Tibial nerve (tissue), 4 donors: ENCODE data around the gene OLFM3. TPM values are rescaled to one million over a fixed set of nuclear protein-coding genes. Genes with fewer than 3 reads are reported as not detected.

ENCODE experiments used
- DNase-seq, 2 donors: peaks; one replicate each; pipeline ENCODE4 v3.0.0-alpha.2; 2019; ENCODE audit warnings: low spot score in 2 of 2
- H3K27ac ChIP-seq, 4 donors: fragments of 200-600 bp; sonication (generic) in 3 of 4; one replicate each; pipeline ENCODE4 v1.5.1; 2017 to 2019; ENCODE audit warnings: mild to moderate bottlenecking in 1 of 4
- H3K27me3 ChIP-seq, 2 donors: fragments of 200-600 bp; sonication (generic) in 1 of 2; one replicate each; pipeline versions ENCODE4 v1.5.1 to v1.6.0; 2017 to 2019
- H3K36me3 ChIP-seq, 3 donors: fragments of 200-600 bp; sonication (generic); one replicate each; pipeline ENCODE4 v1.5.1; 2018 to 2019
- H3K4me1 ChIP-seq, 4 donors: fragments of 200-600 bp; sonication (generic) in 3 of 4; one replicate each; pipeline ENCODE4 v1.5.1; 2017 to 2019
- H3K4me3 ChIP-seq, 4 donors: fragments of 200-600 bp; sonication (generic) in 3 of 4; one replicate each; pipeline ENCODE4 v1.5.1; 2017 to 2019; ENCODE audit warnings: mild to moderate bottlenecking in 1 of 4, moderate library complexity in 1 of 4
- H3K9me3 ChIP-seq, 4 donors: fragments of 200-600 bp; sonication (generic) in 3 of 4; one replicate each; pipeline ENCODE4 v1.5.1; 2017 to 2019
- EP300 ChIP-seq, 2 donors: sonication (generic); formaldehyde crosslinking; IDR thresholded peaks; one replicate each; pipeline ENCODE4 v1.6.1; 2017; ENCODE audit warnings: antibody characterized with exemption in 2 of 2, mild to moderate bottlenecking in 1 of 2
- POLR2A ChIP-seq, 2 donors: fragments of 450-650 bp; IDR thresholded peaks; one replicate each; pipeline ENCODE4 v1.6.1; 2017; ENCODE audit warnings: antibody characterized with exemption in 2 of 2, mild to moderate bottlenecking in 2 of 2, moderate library complexity in 2 of 2
- WGBS, 2 donors: methylation state at CpG; one replicate each; pipeline ENCODE4 v1.1.5; 2018; 5-methylcytosine and 5-hydroxymethylcytosine counted together
- total RNA-seq, 4 donors: library from RNA; depleted of rRNA; stranded (reverse); fragments of >200 nt; gene quantifications; one replicate each; pipeline ENCODE4 v1.1.0, GENCODE V29; 2016
- TF ChIP-seq, protein P1 (sequence below), 5 experiments: fragments of 200-600 bp in 3 of 5; fragments of 450-650 bp in 2 of 5; sonication (generic) in 3 of 5; IDR thresholded peaks; one replicate each; pipeline ENCODE4 v1.5.1; 2016 to 2019; ENCODE audit warnings: antibody characterized with exemption in 5 of 5, mild to moderate bottlenecking in 3 of 5, moderate library complexity in 2 of 5

Gene OLFM3
- total RNA-seq, 4 donors from 2014 or later: not detected

DNA sequence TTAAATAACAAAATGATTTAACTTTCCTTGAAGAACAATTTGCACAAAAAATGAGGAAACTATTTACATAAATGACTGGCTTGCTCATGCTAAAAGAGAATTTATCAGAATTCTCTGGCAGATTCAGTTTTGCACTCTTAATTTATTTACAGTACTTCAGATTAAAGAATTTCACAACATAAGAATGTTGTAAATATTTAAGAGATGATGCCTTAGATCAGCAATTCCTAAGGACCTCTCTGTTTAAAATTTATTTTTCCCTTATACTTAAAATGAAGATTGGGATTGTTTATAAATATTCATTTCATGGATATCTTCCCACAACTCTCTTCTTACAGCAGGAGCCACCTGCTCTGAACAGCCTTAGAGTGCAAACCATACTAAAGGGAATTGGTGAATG lies 120.8 kb downstream of the OLFM3 start:
- DNase-seq: no peak
- H3K27ac ChIP-seq: no peak overlapping the region
- no peaks in the 10 kb centered on the region for H3K36me3 ChIP-seq
- no peak for TF ChIP-seq EP300 (IDR thresholded peaks at IDR 0.05)
- TF ChIP-seq, protein P1, sequence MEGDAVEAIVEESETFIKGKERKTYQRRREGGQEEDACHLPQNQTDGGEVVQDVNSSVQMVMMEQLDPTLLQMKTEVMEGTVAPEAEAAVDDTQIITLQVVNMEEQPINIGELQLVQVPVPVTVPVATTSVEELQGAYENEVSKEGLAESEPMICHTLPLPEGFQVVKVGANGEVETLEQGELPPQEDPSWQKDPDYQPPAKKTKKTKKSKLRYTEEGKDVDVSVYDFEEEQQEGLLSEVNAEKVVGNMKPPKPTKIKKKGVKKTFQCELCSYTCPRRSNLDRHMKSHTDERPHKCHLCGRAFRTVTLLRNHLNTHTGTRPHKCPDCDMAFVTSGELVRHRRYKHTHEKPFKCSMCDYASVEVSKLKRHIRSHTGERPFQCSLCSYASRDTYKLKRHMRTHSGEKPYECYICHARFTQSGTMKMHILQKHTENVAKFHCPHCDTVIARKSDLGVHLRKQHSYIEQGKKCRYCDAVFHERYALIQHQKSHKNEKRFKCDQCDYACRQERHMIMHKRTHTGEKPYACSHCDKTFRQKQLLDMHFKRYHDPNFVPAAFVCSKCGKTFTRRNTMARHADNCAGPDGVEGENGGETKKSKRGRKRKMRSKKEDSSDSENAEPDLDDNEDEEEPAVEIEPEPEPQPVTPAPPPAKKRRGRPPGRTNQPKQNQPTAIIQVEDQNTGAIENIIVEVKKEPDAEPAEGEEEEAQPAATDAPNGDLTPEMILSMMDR (IDR thresholded peaks at IDR 0.05): no peak
- no peak for TF ChIP-seq POLR2A (IDR thresholded peaks at IDR 0.05)
- H3K9me3 ChIP-seq: no peaks in the 10 kb centered on the region
- H3K4me1 ChIP-seq: no peaks in the 10 kb centered on the region
- H3K4me3 ChIP-seq: no peak overlapping the region
- no peaks in the 10 kb centered on the region for H3K27me3 ChIP-seq

DNA sequence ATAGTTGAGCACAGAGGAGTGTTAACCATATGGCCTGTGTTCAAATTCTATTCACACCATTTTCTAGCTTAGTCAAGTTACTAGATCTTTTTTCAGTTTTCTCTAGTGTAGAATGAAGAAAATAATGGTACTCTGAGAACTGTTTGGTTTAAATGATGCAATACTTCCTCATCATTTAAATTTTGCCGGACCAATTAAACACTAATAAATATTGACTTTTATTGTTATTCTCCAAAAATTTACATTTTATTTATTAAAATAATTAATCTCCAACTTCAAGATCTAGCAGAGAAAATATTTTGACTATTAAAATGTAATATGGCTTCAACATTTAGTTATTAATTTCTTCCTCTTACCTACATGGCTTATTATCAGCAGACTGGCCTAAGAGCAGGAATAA lies 123.1 kb downstream of the OLFM3 start:
- Histone ChIP-seq H3K36me3 (no peaks in the 10 kb centered on the region), H3K27ac (no peak overlapping the region), H3K4me3 (no peak overlapping the region), H3K4me1 (no peaks in the 10 kb centered on the region), H3K27me3 (no peaks in the 10 kb centered on the region), H3K9me3 (no peaks in the 10 kb centered on the region)
- DNase-seq: no peak
- no peak for TF ChIP-seq EP300 (IDR thresholded peaks at IDR 0.05)
- TF ChIP-seq POLR2A (IDR thresholded peaks at IDR 0.05): no peak
- TF ChIP-seq, protein P1 (IDR thresholded peaks at IDR 0.05): no peak
- 91 to 98% methylated on average over 1 of the region's 1 CpG for WGBS, 2 donors

DNA sequence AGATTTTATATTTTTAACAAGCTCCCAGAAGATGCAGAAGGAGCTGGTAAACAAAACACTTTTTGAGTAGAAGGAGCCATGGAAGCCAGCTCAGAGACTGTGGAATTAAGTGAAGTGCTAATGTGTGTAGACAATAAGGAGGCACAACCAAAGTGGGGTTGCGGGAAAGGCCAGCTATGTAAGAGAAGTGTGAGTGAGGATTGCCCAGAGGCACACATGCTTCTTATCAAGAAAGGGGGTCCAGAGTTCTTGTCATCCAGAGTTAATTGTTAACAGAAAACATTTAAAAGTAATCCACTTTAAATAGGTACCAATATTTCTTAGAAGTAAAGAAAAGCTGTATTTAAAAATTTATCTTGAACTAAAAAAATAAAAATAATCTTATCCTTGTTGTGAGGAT lies 136.8 kb downstream of the OLFM3 start:
- DNase-seq: no peak
- TF ChIP-seq EP300 (IDR thresholded peaks at IDR 0.05): no peak
- TF ChIP-seq, protein P1 (IDR thresholded peaks at IDR 0.05): no peak
- TF ChIP-seq POLR2A (IDR thresholded peaks at IDR 0.05): no peak
- 83% methylated on average over 1 of the region's 1 CpG for WGBS, 2 donors
- Histone ChIP-seq H3K27ac (no peak overlapping the region), H3K4me3 (no peak overlapping the region), H3K36me3 (no peaks in the 10 kb centered on the region), H3K4me1 (no peaks in the 10 kb centered on the region), H3K27me3 (no peaks in the 10 kb centered on the region), H3K9me3 (no peaks in the 10 kb centered on the region)

DNA sequence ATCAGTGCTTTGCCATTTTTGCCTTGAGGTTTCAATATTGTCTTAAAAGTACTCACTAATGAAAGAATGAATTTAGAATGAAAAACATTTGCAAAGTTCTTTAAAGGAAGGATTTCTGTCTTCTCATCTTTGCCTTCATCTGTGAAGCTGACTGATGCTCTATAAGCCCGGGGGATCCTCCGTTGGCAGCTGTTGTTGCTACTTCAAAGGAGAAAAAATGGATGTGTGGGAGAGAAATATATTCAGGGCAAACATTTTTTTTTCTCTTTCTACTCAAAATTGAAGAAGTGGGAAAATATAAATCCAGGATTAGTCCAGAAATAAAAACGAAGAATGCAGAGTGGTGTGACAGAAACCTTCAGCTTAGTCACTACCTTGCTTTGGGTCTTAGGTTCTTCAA lies 142.5 kb downstream of the OLFM3 start:
- TF ChIP-seq POLR2A (IDR thresholded peaks at IDR 0.05): no peak
- TF ChIP-seq, protein P1 (IDR thresholded peaks at IDR 0.05): no peak
- no peak for TF ChIP-seq EP300 (IDR thresholded peaks at IDR 0.05)
- H3K27ac ChIP-seq: no peak overlapping the region
- no peak overlapping the region for H3K4me3 ChIP-seq
- no peaks in the 10 kb centered on the region for H3K9me3 ChIP-seq
- 62 to 68% methylated on average over 3 of the region's 3 CpGs for WGBS, 2 donors
- no peaks in the 10 kb centered on the region for H3K4me1 ChIP-seq
- no peaks in the 10 kb centered on the region for H3K27me3 ChIP-seq
- H3K36me3 ChIP-seq: no peaks in the 10 kb centered on the region
- DNase-seq: no peak

DNA sequence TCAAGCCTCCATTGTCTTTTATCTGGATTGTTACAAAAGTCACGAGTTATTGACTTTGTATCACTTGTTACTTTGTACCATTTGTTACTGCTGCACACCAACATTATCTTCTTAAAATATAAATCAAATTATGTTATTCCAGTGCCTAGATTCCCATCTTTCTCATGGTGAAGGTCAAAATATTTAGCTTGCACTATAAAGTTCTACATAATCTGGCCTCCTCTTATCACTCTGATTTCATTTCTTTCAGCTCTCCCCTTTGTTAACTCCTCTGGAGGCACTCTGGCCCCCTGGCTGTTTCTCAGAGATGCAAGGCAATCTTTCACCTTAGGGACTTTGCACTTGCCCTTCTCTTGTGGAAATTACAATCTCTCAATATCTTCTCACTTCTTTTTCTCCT lies 143.8 kb downstream of the OLFM3 start:
- no peak overlapping the region for H3K4me3 ChIP-seq
- 77 to 86% methylated on average over 1 of the region's 1 CpG for WGBS, 2 donors
- no peaks in the 10 kb centered on the region for H3K4me1 ChIP-seq
- TF ChIP-seq EP300 (IDR thresholded peaks at IDR 0.05): no peak
- no peak for TF ChIP-seq POLR2A (IDR thresholded peaks at IDR 0.05)
- TF ChIP-seq, protein P1 (IDR thresholded peaks at IDR 0.05): no peak
- H3K36me3 ChIP-seq: no peaks in the 10 kb centered on the region
- DNase-seq: no peak
- H3K27me3 ChIP-seq: no peaks in the 10 kb centered on the region
- H3K27ac ChIP-seq: no peak overlapping the region
- H3K9me3 ChIP-seq: no peaks in the 10 kb centered on the region
